T-helper 22 cell (primary cell): Measurements from ENCODE around the gene NLK.
"Not testable (repeated sequence)": the region's sequence is repeated elsewhere in the genome, so short reads cannot be mapped to it uniquely, and the experiment has no call there.

Experiments
- DNase-seq: peaks from one replicate; pipeline ENCODE4 v3.0.0-alpha.2; 2020; ENCODE audit warnings: low read depth

NLK gene

DNA sequence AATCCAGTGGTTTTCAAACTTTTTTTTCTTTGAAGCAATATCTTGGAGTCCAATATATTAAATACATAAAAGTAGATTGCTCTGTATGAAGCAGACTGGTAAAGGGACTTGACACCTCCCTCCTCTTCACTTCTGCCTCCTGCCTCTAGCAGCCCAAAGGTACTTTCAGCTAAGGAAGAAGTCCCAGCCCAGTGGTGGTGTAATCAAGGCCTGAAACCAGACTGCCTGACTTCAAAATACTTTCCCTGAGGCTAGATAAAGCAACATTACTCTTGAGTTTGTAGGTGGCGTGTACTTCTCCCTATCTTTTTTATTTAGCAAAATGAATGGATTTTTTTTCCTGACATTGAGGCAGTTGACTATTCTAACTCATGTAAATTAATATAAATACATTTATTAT is 154.2 kb downstream of the NLK start:
- no peak for DNase-seq

DNA sequence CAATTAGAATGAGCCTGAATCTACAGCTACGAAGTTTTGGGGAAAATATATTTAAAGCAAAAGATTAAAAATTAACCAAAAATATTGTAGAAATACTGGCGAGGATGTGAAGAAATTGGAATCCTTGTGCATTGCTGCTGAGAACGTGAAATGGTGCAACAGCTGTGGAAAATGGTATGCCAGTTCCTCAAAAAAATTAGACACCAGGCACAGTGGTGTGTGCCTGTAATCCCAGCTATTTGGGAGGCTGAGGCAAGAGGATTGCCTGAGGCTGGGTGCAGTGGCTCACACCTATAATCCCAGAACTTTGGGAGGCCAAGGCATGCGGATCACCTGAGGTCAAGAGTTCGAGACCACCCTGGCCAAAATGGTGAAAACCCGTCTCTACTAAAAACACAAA is 156.6 kb downstream of the NLK start:
- DNase-seq: no peak

DNA sequence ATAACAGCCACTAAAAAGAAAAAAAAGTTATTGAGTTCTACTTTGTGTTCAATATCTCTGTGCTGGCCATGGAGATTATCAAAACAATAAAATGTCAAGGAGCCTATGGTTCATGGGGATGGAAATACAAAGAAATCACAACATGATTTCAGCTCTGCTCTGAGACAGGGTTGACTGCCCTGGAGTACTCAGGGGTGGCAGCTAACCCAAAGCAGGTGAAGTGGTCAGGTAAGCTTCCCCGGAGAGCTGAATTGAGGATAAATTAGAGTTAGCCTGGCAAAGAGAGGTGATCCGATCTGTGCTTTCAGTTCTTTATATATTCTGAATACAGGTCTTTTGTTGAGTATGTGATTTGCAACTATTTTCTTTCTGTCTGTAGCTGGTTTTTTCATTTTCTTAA is 157.3 kb downstream of the NLK start:
- DNase-seq: no peak

DNA sequence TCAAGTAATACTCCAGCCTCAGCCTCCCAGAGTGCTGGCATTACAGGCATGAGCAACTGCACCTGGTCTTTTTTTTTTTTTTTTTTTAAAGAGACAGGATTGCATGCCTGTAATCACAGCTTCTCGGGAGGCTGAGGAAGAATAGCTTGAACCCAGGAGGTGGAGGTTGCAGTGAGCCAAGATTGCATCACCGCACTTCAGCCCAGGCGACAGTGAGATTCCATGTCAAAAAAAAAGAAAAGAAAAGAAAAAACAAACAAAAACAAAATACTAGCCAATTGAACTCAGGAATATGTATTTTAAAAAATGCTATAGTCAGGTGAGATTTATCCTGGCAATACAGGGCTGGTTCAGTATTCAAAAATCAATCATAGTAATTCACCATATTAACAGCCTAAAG is 158.8 kb downstream of the NLK start:
- no peak for DNase-seq

DNA sequence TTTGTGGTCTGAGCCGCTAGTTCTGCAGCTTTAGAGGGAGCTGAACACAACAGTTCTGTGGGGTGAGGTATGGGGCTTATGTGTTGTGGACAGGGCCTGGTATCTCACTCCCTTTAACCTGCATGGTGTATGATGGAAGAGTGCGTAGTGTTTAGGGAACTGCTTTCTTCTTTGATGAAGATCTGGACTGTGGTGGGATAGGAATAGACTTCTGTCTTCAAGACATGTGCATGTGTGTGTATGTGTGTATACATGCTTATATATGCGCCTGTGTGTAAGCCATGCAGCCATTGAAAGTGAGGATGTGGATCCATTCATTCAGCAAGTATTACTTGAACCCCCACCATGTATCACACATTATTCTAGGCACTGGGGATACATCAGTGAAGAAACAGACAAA is 161.8 kb downstream of the NLK start:
- DNase-seq: no peak

DNA sequence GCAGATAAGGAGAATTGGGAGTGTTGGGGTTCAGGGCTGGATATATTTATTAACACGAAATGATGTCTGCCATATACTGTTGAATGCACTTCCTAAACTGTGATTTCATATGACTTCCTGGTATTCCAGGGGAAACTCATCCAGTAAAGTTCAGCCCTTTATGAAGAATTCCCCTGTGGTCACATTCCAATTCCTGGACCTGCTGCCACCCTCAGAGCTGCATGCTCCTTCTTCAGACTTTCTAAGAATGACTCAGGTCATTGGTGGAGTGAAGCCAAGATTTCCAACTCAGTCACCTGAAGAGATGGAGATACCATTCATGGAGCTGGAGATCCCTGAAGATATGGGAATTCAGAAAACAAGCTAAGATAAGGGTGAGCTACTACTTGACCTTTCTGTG is 162.3 kb downstream of the NLK start:
- DNase-seq: no peak

DNA sequence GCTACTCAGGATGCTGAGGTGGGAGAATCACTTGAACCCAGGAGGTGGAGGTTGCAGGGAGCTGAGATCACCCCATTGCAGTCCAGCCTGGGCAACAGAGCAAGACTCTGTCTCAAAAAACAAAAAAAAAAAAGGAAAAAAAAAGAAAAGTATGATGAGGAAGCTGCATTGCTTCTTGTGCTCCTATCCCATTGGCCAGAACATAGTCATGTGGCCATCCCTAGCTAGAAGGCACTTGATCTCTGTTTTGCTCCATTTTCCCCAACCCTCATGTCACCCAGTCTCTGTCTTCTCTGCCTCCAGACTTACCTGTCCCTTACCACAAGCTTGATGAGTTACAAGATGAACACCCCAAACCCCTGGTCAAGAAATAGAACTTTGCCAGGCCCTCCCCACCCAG is 163.8 kb downstream of the NLK start:
- no peak for DNase-seq

DNA sequence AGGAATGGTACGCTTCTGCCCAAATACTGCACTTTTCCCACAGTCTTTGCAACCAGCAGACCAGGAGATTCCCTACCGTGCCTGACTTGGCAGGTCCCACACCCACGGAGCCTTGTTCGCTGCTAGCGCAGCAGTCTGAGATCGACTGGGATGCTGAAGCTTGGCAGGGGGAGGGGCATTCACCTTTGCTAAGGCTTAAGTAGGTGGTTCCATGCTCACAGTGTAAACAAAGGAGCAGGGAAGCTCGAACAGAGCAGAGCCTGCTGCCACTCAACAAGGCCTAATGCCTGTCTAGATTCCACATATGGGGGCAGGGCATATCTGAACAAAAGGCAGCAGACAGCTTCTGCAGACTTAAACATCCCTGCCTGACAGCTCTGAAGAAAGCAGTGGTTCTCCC is 169.3 kb downstream of the NLK start:
- no peak for DNase-seq

DNA sequence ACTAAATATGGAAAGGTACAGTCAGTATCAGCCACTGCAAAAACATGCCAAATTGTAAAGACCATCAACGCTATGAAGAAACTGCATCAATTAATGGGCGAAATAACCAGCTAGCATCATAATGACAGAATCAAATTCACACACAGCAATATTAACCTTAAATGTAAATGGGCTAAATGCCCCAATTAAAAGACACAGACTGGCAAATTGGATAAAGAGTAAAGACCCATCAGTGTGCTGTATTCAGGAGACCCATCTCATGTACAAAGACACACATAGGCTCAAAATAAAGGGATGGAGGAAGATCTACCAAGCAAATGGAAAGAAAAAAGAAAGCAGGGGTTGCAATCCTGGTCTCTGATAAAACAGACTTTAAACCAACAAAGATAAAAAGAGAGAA is 171.1 kb downstream of the NLK start:
- not testable (repeated sequence) for DNase-seq

DNA sequence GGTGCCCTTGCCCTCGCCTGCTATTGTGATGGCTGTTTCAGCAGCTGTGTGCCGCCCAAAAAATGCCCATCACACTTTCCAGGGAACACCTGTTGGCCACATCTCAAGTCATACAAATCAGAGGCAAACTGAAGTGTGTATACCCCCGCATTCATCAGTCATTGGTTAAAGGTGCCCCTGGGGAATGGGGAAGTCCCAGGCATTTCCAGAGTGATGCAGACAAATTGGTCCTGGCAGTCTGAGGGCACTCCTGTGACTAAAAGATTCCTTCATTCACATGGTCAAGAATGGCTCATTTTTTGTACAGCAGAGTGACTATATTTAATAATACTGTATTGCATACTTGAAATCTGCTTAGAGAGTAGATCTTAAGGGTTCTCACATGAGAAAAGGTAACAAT is 173.6 kb downstream of the NLK start:
- no peak for DNase-seq

DNA sequence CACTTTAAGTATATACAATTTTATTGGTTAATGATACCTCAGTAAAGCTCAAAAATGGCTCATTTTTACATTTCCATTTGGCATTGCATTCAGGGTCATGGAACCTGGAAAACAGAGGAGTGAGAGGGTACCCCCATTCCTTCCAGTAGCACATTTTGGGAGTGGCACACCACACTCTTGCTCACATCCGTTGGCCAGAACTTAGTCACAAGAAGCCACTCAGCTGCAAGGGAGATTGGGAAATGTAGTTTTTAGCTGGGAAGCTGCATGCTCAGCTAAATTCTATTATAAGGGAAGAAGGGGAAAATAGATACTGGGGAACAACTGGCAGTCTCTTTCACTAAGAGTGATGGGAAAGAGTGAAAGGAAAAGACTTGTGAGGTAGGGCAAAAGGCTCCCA is 174.1 kb downstream of the NLK start:
- DNase-seq: no peak

DNA sequence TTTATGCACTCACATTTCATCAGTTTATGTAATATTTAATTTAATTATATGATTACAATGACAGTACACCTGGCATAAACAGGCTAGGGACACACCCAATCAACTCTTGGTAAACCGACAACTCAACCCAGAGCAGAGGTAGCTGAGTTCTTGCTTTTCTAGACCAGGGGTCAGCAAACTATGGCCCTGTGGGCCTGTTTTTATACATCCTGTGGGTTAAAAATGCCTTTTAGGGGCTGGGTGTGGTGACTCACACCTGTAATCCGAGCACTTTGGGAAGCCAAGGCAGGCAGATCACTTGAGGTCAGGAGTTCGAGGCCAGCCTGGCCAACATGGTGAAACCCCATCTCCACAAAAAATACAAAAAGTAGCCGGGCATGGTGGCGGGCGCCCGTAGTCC is 177.3 kb downstream of the NLK start:
- DNase-seq: no peak

DNA sequence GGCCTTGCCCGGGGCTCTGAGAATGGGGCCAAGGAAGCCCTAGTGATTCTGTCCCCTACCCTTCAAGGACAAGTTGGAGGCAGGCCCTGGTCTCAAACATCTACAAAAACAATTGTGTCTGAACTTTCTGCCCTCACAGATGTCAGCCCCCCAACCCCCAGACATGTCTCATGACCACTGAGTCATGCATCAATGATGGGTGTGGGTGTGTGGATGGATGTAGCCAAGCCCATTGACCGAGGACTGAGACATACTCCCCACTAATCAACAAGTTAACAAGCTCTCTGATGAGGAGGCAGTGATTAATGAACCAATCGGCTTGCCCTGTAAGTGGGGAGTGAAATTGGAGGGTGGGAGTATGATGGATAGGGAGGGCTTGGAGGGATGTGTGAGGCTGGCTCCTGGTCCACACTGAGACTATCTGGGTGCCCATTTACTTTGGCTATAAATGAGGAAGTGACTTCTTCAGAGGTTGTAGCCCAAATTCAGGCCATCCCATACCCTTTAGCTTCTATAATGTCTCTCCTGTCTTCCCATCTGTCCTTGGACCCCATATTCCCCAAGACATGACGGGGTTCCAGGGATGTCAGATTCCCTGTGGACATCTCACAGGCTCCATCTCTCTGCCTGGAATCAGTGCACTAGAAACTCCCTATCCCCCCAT is 179.4 kb downstream of the NLK start:
- DNase-seq: no peak

DNA sequence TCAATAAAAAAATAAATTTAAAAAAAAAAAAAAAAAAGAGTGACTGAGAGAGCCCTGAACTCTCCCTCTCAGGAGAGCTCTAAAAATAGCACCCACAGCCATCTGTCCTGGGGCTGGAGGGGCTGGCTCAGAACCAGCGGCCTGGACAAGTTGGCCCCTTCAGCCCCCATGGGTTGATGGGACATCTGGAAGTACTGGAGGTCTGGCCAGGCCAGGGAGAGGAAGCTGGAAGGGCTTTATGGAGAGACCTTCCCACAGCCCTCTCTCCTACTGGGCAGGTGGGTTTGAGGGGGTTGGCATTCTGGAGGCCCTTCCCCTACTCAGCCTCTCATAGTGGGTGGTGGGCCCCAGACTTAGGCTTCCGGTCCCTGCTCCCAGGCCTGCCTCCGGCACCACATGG is 182.8 kb downstream of the NLK start:
- DNase-seq: no peak

DNA sequence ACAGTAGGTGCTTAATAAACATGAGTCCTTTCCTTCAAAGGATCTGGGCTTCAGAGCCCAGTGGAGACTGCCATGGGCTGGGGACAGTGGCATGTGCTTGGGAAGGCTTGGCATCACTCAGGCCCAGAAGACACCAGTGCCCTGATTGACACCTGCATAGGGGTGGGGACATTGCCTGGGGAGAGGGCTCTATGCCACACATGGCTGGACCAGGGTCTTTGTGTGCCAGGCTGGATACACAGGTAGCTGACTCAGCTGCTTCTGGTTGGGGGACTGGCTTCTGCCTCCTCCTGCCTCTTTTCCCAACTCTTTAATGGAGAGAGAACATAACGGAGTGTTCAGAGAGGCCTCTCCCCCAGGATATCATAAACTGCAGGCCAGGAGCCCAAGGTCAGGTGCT is 183.4 kb downstream of the NLK start:
- no peak for DNase-seq

DNA sequence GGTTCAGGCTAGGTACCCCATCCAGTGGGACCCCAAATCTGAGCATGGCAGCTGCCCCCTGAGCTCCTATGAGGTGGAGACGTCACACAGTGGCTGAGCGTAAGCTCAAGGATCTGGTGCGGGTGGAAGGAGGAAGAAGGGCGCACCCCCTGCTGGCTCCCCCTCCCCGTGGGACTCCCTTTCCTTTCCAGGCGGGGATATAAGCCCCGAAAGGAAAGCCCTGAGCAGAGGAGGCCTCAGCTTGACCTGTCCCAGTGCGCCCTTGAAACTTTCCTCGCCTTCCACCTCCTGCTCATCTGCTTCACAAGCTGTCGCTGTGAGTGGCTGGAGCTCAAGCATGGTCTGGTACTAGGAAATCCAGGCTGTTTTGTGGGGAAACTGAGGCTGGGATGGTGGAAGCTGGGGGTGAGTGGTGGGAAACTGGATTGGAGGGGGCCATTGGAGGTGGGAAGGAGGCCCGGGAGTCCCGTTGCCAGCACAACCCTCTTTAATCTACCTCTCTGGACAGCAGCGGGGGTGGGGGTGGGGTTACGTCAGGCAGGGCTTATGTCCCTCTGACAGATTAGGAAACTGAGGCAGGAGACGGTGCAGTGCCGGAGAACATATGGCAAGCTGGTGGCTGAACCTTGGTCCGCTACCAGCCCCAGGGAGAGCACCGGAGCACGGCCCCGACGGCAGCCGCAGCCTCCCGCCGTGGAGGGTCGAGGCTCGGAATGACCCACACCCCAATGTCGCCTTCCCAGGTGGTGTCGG is 184.3 kb downstream of the NLK start:
- no peak for DNase-seq

DNA sequence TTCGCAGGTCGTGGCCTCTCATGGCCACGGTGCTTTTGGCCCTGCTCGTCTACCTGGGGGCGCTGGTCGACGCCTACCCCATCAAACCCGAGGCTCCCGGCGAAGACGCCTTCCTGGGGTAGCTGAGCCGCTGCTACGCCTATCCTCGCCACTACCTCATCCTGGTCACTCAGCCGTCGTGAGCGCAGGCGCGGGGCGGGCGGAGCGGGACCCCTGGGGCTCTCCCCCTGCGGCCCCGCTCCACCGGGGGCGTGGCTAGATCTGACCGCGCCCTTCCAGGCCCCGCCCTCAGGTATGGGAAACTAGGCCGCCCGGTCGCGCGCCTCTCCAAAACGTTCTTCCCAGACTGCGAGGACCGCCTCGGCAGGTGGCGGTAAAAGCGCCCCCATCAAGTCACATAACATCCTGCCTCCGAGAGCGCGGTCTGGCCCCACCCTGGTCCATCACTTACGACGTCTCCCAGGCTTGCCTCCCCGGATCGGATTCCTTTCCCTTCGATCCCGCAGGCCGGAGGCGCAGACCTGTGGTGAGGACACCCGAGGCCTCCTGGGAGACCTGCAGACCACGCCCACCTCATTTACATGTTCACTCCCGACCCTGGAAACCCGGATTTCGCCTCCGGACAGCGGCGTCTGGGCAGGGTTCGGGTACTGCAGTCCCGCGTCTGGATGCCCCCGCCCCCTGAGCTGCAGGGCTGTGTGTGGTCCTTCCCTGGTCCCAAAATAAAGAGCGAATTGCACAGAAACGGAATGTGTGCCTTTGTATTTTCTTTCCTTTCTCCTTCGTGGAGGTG is 185.0 kb downstream of the NLK start:
- no peak for DNase-seq

DNA sequence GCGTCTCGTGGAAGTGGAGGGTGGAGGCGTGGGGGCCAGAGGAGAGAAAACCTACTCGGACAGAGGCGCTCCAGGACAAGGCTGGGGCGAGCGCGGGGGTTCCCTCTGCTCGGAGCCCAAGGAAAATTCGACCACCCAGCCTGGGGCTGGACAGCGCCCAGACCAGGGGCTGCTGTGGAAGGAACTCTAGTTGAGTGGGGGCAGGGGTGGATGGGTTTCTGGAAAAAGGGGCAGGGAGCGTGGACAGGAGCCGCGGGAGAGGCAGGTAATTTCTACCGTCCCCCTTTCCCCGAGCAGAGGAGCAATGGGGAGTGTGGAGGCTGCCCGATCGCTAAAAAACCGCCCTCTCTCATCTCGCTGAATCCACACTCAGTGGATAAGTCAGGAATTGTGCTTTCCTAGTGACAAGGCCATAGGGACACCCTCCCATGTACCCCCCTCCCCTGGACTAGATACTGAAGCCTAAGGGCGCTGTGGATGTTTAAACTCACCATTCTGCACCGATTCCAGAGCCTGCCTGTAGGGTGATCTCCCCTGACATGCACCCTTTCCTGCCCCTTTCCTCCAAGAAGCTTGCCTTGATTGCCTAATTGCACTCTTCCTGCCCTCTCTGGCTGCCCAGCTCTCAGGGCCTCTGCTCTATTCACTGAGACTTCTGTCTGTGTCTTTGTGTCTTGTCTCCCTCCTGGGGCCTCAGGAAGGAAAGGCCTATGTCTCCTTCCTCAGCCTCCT is 185.8 kb downstream of the NLK start:
- DNase-seq: no peak

DNA sequence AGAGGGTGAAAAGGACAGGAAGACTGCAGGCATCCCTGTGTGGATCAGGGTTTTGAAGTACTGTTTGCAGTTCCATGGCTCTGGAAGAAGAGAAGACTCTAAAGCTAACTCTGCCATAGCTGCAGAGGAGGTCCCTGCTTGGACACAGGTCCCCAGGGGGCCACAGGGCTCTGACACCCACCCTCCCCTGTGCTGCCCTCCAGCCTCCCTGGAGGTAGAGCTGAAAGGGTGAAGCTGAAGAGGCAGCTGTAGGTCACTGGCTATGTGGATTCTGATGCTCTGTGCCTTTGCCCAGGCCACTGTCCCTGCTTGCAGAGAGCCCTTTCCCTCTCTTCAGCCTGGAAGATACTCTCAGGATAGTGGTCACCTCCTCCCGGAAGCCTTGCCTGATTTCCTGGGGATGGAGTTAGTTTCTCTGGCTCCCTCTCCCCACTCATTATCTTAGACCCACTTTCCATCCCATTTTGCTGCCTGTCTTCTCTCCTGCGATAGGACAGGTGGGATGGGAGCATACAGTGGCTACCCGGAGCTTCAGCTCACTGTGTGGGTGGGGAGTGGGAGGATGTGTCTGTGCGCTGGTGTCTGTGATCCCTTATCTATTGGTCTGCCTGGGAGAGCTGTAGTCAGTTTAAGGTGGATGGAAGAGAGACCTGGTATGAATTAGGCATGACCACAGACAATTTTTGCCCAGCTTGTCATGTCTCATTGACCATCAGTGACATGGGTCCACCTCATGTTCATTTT is 186.7 kb downstream of the NLK start:
- no peak for DNase-seq

DNA sequence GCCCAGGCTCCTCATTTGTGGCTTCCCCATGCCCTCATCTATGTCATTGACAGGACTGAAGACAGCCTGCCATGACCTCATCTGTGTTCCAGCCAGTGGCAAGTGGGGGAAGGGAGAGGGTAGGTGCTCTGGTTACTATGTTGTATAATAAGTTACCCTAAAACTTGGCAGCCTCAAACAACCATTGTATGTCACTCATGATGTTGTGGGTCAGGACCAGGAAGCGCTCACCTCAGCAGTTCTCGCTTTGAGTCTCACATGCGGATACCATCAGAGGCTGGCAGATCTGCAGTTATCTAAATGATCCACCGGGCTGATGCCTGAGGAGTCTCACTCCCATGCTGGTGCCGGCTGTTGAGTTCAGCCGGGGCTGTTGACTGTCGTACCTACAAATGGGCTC is 187.5 kb downstream of the NLK start:
- DNase-seq: no peak

DNA sequence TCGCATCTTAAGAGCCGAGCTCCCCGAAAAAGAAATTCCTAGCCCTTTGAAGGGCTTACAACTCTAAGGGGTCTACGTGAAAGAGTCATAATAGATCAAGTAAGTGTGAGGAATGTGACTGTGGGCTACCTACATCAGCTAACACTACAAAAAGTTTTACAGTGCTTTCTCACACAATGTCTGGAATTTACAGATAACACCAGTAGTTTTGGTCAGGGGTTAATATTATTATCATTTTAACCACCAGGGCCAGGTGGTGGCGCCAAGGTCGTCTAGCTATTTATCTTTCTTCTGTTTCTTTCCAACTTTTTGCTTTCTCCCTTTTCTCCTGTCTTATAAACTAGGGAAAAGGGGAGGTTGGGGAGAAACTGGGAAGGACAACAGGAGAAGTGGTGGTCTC is 188.1 kb downstream of the NLK start:
- not testable (repeated sequence) for DNase-seq

DNA sequence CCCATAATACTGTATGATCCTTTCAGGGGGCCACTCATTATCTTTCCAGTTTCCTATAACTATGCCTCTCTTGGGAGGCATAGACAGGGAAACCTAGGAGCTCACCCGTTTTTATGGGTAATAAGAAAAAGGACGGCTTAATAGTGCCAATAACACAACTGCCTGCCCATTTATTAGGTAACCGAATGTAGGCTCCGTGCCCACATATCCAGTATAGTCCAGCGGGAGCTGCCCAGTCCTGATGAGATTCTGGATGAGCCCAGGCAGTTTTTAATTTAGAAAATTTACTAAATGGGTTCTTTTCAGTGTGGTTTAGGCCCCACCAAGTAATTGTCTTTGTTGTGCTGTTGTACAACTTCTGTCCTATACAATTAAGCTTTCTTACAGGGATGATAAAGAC is 189.1 kb downstream of the NLK start:
- not testable (repeated sequence) for DNase-seq
